ENCODE measurements around the gene SEMA4A. TPM values are rescaled to one million over a fixed set of nuclear protein-coding genes. Genes with fewer than 3 reads are reported as not detected.
A peak's percentile ranks its signal among the peaks of the same experiment; 100 is the strongest.
"Not testable (repeated sequence)": the region's sequence is repeated elsewhere in the genome, so short reads cannot be mapped to it uniquely, and the experiment has no call there.

Gene SEMA4A
- total RNA-seq, 2 experiments from 2014 or later = 53.3 to 64.5 TPM

DNA sequence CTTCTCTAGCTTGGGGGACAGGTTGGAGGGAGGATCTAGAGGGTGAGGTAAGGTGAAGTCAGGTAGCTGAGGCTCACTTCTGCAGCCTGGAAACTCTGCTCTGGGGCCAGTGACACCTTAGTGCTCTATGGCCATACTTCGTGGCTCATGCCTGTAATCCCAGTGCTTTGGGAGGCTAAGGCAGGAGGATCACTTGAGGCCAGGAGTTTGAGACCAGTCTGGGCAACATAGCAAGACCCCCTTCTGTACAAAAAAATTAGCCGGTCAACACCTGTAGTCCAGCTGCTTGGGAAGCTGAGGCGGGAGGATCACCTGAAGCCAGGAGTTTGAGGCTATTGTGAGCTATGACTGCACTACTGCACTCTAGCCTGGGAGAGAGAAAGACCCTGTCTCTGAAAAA, 33.1 kb upstream of the SEMA4A start:
- ChIA-PET POLR2A (no interaction called here), CTCF (interaction anchor here (0.6 to 29.1 kb wide), 4 partner anchors 9 to 104 kb away, joined by 3 to 929 read pairs (median 5); partner anchors contain the start of gene MEX3A)
- peaks cover 10% of the 10 kb centered on the region for H3K27me3 Mint-ChIP-seq
- H3K36me3 Mint-ChIP-seq (ENCODE audit: low read depth) = peaks cover 21% of the 10 kb centered on the region
- no peaks in the 10 kb centered on the region for H3K9me3 Mint-ChIP-seq (ENCODE audit: low read depth)
- H3K27ac Mint-ChIP-seq = no peak overlapping the region
- ATAC-seq (no peak), DNase-seq (no peak)
- H3K4me3 Mint-ChIP-seq = peak overlapping the region; percentile 43
- peaks cover 51% of the 10 kb centered on the region for H3K4me1 Mint-ChIP-seq
- intact Hi-C loops (cut with DNase I, micrococcal nuclease) = no loop called here

DNA sequence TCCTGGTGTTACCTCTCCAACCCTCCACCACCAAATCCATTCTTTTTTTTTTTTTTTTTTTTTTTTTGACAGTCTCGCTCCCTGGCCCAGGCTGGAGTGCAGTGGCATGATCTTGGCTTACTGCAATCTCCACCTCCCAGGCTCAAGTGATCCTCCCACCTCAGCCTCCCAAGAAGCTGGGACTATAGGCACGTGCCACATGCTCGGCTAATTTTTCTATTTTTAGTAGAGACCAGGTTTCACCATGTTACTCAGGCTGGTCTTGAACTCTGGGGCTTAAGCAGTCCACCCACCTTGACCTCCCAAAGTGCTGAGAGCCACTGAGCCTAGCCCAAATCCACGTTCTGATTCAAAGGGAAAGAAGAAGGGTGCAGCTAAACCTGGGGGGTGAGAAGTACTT, 32.4 kb upstream of the SEMA4A start:
- Mint-ChIP-seq H3K36me3 (ENCODE audit: low read depth) (peaks cover 21% of the 10 kb centered on the region), H3K4me1 (peaks cover 55% of the 10 kb centered on the region)
- DNase-seq; ATAC-seq; H3K9me3 Mint-ChIP-seq (ENCODE audit: low read depth); H3K4me3 Mint-ChIP-seq; intact Hi-C loops (cut with DNase I, micrococcal nuclease); H3K27me3 Mint-ChIP-seq; H3K27ac Mint-ChIP-seq: not testable (repeated sequence)
- ChIA-PET POLR2A (interaction anchor here (0.6 kb wide), 1 partner anchor 819 kb away, joined by 4 read pairs; no protein-coding TSS in a partner anchor), CTCF (interaction anchor here (1.1 to 29.1 kb wide), 3 partner anchors 10 to 104 kb away, joined by 5 to 929 read pairs (median 5); partner anchors contain the start of gene MEX3A)

DNA sequence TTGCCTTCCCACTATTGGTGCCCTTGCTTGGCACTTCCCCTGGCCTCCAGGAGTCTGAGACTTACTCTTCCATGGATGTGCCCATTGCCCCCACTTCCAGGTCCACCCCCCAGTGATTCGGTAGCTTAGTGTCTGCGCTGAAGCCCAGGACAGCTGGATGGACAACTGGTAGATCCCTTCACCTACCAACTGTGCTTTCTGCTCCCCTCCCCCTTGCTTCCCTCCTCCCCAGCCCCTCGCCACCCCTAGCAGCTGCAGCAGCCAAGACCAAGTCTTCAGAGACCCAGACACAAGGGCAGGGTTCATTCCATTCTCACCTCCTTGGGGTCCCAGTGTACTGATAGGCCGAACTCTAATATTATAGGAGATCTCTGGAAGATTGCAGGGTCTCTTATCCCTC, 31.9 kb upstream of the SEMA4A start:
- ATAC-seq (no peak), DNase-seq (no peak)
- Mint-ChIP-seq H3K4me1 (peaks cover 56% of the 10 kb centered on the region), H3K4me3 (no peak overlapping the region), H3K27ac (no peak overlapping the region), H3K9me3 (ENCODE audit: low read depth) (no peaks in the 10 kb centered on the region), H3K27me3 (peaks cover 5% of the 10 kb centered on the region), H3K36me3 (ENCODE audit: low read depth) (peaks cover 16% of the 10 kb centered on the region)
- POLR2A ChIA-PET = interaction anchor here (0.6 kb wide), 2 partner anchors 26 to 820 kb away, joined by 4 to 5 read pairs; no protein-coding TSS in a partner anchor
- intact Hi-C loops (cut with DNase I, micrococcal nuclease) = no loop called here
- CTCF ChIA-PET = interaction anchor here (1.8 to 29.1 kb wide), 2 partner anchors 26 to 103 kb away, joined by 5 to 929 read pairs; partner anchors contain the start of gene MEX3A

DNA sequence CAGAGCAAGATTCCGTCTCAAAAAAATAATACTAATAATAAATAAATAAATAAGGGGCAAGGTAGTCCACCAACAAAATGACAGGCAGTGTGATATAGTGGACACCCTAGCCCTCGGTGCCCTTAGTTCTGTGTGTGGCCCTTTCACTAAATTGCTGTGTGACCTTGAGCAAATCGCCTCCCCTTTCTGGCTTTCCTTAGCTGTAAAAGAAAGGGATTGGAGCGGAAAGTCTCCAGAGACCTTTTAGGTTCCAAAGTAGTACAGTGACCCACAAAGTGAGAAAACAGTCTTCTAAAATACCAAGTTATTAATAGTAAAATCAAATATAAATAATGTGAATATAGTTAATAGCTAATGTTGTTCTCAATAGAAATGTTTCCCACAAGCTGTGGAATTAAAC, 31.3 kb upstream of the SEMA4A start:
- peaks cover 13% of the 10 kb centered on the region for H3K36me3 Mint-ChIP-seq (ENCODE audit: low read depth)
- peaks cover 59% of the 10 kb centered on the region for H3K4me1 Mint-ChIP-seq
- ChIA-PET CTCF (interaction anchor here (1.2 to 29.1 kb wide), 4 partner anchors 9 to 103 kb away, joined by 4 to 929 read pairs (median 4); partner anchors contain the start of gene MEX3A), POLR2A (no interaction called here)
- peak overlapping the region; percentile 8 for H3K4me3 Mint-ChIP-seq
- H3K27ac Mint-ChIP-seq = no peak overlapping the region
- intact Hi-C loops (cut with DNase I, micrococcal nuclease) = no loop called here
- no peaks in the 10 kb centered on the region for H3K9me3 Mint-ChIP-seq (ENCODE audit: low read depth)
- peaks cover 2% of the 10 kb centered on the region for H3K27me3 Mint-ChIP-seq
- DNase-seq (no peak), ATAC-seq (no peak)

DNA sequence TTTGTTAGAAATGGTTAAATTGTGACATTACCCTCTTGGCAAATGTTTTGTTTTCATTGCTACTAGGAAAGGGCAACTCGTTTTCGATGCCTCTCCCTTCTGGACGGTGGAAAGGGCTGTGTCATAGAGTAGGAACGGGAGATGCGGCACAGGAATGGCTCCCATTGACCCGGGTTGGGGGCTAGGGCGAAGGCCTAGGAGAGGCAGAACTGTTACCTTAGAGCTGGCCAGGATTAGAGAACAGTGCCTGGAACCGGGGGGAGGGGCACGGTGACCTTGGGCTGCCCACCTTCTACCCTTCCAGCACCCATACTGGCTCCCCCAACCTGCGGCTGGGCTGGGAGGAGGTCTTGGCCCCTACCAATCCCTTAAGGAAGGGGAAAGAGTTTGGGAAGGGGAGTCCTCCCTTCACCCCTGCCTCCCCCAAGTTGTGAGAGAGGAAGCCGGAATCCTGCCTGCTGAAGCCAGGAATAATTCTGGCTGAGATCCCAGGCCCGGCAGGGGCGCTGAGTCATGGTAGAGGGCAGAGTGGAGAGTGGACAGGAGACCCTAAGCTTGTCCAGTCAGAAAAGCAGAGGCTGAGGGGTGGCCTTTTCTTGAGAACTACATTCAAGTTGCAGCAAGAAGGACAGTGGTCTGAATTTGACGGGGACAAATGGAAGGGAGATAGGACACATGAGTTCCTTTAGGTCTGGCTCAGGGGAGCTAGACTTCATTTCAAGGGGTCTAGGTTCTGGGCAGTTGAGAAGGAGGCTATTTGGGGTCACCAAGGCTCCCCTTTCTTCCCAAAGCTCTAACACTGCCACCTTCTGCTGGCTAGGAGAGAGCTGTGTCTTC, 30.6 kb upstream of the SEMA4A start:
- POLR2A ChIA-PET = interaction anchor here (1.2 to 1.6 kb wide), 2 partner anchors 8 to 15 kb away, joined by 3 to 4 read pairs; partner anchors contain the start of gene LMNA
- DNase-seq (no peak), ATAC-seq (no peak)
- Mint-ChIP-seq H3K27ac (peak overlapping the region; percentile 77), H3K9me3 (ENCODE audit: low read depth) (no peaks in the 10 kb centered on the region), H3K36me3 (ENCODE audit: low read depth) (peaks cover 13% of the 10 kb centered on the region), H3K4me3 (peak overlapping the region; percentile 8), H3K27me3 (peaks cover 2% of the 10 kb centered on the region), H3K4me1 (peaks cover 65% of the 10 kb centered on the region)
- intact Hi-C loops (cut with DNase I, micrococcal nuclease) = loop anchor here in 1 of 2 experiments (1.0 kb wide), 1 partner anchor 7 kb away; no protein-coding TSS in a partner anchor
- CTCF ChIA-PET = interaction anchor here (0.6 to 29.1 kb wide), 4 partner anchors 10 to 119 kb away, joined by 4 to 929 read pairs (median 4); partner anchors contain the start of gene MEX3A

DNA sequence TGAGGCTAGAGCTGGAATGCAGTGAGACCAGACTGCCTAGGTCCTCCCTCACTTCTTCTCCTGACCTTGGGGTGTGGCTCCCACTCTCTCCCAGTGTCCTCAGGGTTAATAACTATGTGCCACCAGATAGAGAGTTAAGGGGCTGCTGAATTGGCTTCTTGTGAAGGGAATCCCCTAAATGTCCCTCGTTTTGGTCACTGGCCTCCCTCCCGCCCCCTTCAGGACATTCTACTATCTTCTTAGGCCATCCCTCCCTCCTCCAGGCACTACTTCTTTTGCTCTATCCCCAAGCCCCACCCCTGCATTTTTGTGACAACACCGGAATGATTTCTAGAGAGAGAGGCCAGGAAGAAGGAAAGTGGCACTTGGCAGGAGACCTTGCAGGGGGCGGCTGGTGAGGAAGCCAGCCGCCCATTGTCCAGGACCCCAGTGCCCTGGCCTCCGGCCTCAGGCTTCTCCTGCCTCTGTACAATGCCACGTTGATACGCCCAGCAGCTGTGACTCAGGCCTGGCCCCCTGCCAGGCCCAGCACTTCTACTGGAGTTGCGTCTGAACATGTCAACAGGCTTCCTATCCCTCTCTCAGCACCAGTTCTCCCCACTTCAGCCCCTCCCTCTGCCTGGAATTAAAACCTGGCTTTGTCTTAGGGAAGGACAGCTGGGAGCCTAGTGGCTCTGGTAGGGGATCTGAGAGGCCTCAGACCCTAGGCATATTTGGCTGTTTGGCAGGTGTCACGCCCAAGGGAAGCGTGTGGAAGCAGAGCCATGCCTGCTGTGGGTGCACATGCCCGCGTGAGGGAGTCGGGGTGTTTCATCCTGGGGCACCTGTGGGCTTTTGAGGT, 29.8 kb upstream of the SEMA4A start:
- DNase-seq (peak; percentile 87), ATAC-seq (peak; percentile 27)
- ChIA-PET CTCF (interaction anchor here (0.5 to 29.1 kb wide), 4 partner anchors 11 to 230 kb away, joined by 3 to 929 read pairs (median 4); partner anchors contain the start of gene MEX3A), POLR2A (interaction anchor here (1.2 to 1.6 kb wide), 2 partner anchors 9 to 16 kb away, joined by 3 to 4 read pairs; partner anchors contain the start of gene LMNA)
- Mint-ChIP-seq H3K27me3 (no peaks in the 10 kb centered on the region), H3K4me1 (peaks cover 70% of the 10 kb centered on the region), H3K9me3 (ENCODE audit: low read depth) (no peaks in the 10 kb centered on the region), H3K27ac (peak overlapping the region; percentile 77), H3K4me3 (peak overlapping the region; percentile 8), H3K36me3 (ENCODE audit: low read depth) (peaks cover 13% of the 10 kb centered on the region)
- intact Hi-C loops (cut with DNase I, micrococcal nuclease) = loop anchor here in 1 of 2 experiments (1.0 kb wide), 1 partner anchor 8 kb away; no protein-coding TSS in a partner anchor

DNA sequence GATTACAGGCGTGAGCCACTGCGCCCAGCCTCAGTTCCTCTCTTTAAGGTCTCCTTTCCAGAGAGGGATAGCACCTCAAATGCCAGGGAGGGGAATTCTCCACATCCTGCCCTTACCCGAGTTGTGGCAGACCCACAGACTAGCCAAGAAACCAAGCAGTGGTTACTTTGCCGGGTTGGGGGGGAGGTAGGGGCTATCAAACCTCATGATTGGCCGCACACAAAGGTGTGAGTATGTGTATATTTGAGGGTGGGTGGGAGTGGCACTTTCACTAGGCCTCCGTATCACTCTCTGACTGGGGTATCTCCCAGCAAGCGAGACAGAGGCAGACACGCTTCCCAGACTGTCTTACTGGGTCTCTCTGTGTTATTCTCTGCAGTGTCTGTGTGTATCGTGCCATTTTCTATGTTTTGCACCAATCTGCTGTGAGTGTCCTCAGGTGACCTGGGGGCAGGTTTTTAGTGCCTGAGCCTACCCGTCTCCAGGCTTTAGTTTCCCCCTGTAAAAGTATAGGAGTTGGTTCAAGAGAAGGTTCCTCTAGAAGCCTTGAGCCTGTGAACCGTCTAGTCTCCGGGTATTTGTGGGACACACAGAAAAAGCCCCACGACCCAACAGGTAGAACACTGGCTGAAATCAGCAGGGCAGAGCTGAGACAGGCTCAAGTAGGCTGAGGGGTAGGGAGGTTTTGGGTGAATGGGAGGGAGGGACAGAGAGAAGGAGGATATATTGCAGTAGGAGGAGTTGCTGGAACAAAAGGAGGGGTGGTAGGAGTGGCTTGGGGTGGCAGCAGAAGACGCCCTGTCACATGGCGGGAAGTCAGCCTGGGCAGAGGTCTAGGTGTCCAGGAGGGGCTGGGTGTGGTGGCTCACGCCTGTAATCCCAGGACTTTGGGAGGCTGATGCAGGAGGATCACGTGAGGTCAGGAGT, 28.6 kb upstream of the SEMA4A start:
- Mint-ChIP-seq H3K4me1 (peaks cover 80% of the 10 kb centered on the region), H3K9me3 (ENCODE audit: low read depth) (no peaks in the 10 kb centered on the region), H3K27ac (peak overlapping the region; percentile 14), H3K4me3 (peak overlapping the region; percentile 29), H3K36me3 (ENCODE audit: low read depth) (peaks cover 14% of the 10 kb centered on the region), H3K27me3 (no peaks in the 10 kb centered on the region)
- peak; percentile 14 for ATAC-seq
- intact Hi-C loops (cut with DNase I, micrococcal nuclease) = no loop called here
- ChIA-PET CTCF (interaction anchor here (0.6 to 29.1 kb wide), 4 partner anchors 9 to 371 kb away, joined by 3 to 929 read pairs (median 26); partner anchors contain the start of genes LMNA and MEX3A), POLR2A (interaction anchor here (1.4 to 2.7 kb wide), 2 partner anchors 11 to 27 kb away, joined by 6 to 24 read pairs; partner anchors contain the start of gene LMNA)
- peak; percentile 53 for DNase-seq

DNA sequence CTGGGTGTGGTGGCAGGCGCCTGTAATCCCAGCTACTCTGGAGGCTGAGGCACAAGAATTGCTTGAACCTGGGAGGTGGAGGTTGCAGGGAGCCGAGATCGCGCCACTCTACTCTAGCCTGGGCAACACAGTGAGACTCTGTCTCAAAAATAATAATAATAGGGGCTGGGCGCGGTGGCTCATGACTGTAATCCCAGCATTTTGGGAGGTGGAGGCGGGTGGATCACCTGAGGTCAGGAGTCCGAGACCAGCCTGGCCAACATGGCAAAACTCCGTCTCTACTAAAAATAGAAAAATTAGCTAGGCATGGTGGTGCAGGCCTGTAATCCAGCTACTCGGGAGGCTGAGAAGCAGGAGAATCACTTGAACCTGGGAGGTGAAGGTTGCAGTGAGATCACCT, 27.8 kb upstream of the SEMA4A start:
- H3K4me3 Mint-ChIP-seq; intact Hi-C loops (cut with DNase I, micrococcal nuclease); H3K27ac Mint-ChIP-seq; H3K27me3 Mint-ChIP-seq; H3K9me3 Mint-ChIP-seq (ENCODE audit: low read depth); DNase-seq; ATAC-seq: not testable (repeated sequence)
- Mint-ChIP-seq H3K4me1 (peaks cover 80% of the 10 kb centered on the region), H3K36me3 (ENCODE audit: low read depth) (peaks cover 13% of the 10 kb centered on the region)
- POLR2A ChIA-PET = interaction anchor here (1.4 to 2.7 kb wide), 3 partner anchors 12 to 28 kb away, joined by 6 to 24 read pairs (median 18); partner anchors contain the start of gene LMNA
- CTCF ChIA-PET = interaction anchor here (0.6 to 29.1 kb wide), 5 partner anchors 10 to 370 kb away, joined by 3 to 929 read pairs (median 3); partner anchors contain the start of genes LMNA and MEX3A

DNA sequence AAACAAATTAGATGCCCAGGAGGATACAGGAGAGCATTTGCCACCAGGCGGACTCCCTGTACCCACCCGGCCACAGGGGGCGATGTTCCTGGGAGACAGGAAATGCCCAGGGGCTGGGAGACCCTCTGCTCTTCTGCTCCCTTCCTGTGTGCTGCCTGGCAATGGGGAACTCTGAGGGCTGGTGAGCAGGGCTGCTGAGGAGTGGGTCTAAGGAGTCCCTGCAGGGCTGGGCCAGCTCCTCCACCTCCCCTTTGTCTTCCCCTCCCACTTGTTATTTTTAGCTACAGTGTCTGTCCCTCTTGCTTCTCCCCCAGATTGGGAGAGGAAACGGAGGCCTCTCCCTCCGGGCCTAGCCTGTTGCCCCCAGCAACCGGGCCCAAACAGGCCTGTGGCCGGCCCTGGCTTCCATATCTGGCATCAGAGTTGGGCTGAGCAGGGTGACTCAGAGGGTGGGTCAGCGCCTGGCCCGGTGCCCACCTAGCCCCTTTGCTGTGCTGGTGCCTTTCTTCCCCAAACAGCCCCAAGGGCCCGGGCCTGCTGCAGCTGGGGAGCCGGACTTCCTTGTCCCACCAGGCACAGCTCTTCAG, 27.2 kb upstream of the SEMA4A start:
- peak; percentile 12 for ATAC-seq
- DNase-seq = peak; percentile 72
- Mint-ChIP-seq H3K36me3 (ENCODE audit: low read depth) (peaks cover 14% of the 10 kb centered on the region), H3K9me3 (ENCODE audit: low read depth) (no peaks in the 10 kb centered on the region), H3K4me3 (peak overlapping the region; percentile 30), H3K4me1 (peaks cover 80% of the 10 kb centered on the region), H3K27ac (peak overlapping the region; percentile 64), H3K27me3 (no peaks in the 10 kb centered on the region)
- ChIA-PET CTCF (interaction anchor here (0.6 to 29.1 kb wide), 6 partner anchors 11 to 369 kb away, joined by 3 to 929 read pairs (median 3); partner anchors contain the start of genes LMNA and MEX3A), POLR2A (interaction anchor here (1.4 to 4.6 kb wide), 5 partner anchors 13 to 29 kb away, joined by 6 to 103 read pairs (median 18); partner anchors contain the start of gene LMNA)
- intact Hi-C loops (cut with DNase I, micrococcal nuclease) = no loop called here

Measured in activated CD4-positive, alpha-beta T cell treated with anti-CD3 and anti-CD28 coated beads for 36 hours (primary cell).